Left hindlimb (tissue), 1 donor: ENCODE results near the gene TTC36.
"Not testable (repeated sequence)": the region's sequence is repeated elsewhere in the genome, so short reads cannot be mapped to it uniquely, and the experiment has no call there.

Experiments
- DNase-seq: peaks from one replicate; pipeline ENCODE4 v3.0.0-alpha.2; 2018

TTC36 gene

GRCh38 chr11:118527109-118527508, at the start of gene TTC36:
TTC36 (plus strand) TSS chr11:118527474; CDS start chr11:118527495, 21 bp downstream.
- DNase-seq: no peak

DNA sequence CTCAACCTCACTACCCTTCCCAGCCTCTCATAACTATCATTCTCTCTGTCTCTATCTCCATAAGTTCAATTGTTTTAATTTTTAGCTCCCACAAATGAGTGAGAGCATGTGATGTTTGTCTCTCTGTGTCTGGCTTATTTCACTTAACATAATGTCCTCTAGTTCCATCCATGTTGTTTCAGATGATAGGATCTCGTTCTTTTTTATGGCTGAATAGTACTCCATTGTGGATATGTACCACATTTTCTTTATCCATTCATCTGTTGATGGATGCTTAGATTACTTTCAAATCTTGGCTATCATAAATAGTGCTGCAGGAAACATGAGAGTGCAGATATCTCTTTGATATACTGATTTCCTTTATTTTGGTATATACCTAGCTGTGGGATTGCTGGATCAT, 46.0 kb upstream of the TTC36 start:
- not testable (repeated sequence) for DNase-seq

DNA sequence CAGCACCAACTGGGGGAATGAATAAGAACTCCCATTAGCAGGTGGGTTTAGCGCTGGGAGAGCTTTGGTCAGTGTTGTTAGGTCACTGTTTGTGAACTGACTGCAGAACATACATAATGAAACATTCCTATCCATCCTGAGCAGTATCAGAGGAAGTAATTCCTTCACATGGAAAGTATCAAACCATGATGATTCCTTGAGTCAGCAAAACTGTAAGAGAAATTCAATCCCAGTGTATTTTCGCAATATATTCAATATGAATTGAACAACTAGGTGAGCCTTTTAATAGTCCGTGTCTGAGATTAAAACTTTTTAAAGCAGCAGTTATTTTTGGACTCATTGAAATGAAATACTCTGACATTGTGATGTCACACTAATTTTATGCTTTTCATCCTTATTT, 42.9 kb upstream of the TTC36 start:
- DNase-seq: no peak

- DNase-seq: no peak
Observed at GRCh38 chr11:118485273-118485672, 42.0 kb upstream of the TTC36 start.

GRCh38 chr11:118488480-118489109, 38.7 kb upstream of the TTC36 start:
- peak; percentile 75 for DNase-seq

DNA sequence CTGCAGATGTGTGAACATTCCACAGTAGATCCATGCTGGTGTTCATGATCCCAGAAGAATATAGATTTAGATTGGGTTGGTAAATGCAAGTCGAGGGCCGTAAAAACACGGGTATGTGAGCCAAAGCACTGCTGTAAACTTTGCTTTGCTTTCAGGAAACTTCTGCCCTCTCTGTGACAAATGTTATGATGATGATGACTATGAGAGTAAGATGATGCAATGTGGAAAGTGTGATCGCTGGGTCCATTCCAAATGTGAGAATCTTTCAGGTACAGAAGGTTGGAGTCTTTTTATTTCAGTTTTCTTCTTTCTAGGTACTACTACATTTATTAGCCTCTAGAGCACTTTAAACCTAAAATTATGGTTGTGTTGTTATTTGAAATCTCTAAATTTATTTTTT, 36.2 kb upstream of the TTC36 start:
- DNase-seq: no peak

DNA sequence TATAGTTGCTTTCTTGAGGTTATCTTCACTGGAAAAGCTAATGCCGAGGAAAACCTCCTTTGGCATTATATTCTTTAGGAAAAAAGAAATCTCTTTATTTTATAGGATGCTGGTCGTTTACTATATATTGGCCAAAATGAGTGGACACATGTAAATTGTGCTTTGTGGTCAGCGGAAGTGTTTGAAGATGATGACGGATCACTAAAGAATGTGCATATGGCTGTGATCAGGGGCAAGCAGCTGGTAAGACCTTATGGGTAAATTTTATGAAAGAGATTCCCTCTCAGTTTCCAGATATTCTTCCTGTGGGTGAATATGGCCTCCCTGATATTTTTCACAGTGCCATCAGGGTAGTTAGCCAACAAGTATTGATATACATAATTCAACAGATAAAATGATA, 29.4 kb upstream of the TTC36 start:
- DNase-seq: no peak

- no peak for DNase-seq
Observed at GRCh38 chr11:118503216-118503615, 24.1 kb upstream of the TTC36 start.

GRCh38 chr11:118511601-118512000, 15.7 kb upstream of the TTC36 start:
- no peak for DNase-seq

DNA sequence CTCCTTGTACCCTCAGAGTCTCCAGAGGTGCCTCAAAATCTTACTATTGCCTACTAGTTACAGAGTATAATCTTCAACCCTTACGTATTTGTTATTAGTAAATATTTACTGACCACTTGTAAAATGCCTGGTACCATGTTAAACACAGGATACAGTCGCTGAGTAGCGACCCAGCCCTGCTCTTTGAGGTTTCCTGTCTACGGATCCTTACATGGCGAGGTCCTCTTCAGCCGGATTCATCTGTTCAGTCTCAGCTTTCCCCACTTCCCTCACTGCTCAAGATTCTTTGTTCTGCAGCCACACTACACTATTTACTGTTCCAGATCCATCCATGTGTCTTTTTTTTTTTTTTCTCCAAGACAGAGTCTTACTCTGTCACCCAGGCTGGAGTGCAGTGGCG, 13.2 kb upstream of the TTC36 start:
- no peak for DNase-seq

- no peak for DNase-seq
Observed at GRCh38 chr11:118519549-118519948, 7.7 kb upstream of the TTC36 start.

GRCh38 chr11:118521892-118522311, 5.4 kb upstream of the TTC36 start:
- DNase-seq: no peak

DNA sequence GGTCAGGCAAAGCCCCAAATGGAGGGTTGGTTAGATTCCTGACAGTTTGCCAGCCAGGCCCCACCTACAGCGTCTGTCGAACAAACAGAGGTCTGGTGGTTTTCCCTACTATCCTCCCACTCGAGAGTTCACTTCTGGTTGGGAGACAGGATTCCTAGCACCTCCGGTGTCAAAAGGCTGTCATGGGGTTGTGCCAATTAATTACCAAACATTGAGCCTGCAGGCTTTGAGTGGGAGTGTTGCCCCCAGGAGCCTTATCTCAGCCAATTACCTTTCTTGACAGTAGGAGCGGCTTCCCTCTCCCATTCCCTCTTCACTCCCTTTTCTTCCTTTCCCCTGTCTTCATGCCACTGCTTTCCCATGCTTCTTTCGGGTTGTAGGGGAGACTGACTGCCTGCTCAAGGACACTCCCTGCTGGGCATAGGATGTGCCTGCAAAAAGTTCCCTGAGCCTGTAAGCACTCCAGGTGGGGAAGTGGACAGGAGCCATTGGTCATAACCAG, 4.7 kb upstream of the TTC36 start:
- no peak for DNase-seq

DNA sequence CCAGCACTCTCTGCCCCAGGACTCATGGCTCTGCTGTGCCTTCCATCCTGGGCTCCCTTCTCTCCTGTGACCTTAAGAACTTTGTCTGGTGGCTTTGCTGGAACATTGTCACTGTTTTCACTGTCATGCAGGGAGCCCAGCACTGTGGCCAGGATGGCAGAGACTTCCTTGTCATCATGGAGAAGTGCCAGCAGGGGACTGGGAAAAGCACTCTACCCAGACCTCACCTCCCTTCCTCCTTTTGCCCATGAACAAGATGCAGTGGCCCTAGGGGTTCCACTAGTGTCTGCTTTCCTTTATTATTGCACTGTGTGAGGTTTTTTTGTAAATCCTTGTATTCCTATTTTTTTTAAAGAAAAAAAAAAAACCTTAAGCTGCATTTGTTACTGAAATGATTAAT, 2.9 kb upstream of the TTC36 start:
- DNase-seq: no peak

DNA sequence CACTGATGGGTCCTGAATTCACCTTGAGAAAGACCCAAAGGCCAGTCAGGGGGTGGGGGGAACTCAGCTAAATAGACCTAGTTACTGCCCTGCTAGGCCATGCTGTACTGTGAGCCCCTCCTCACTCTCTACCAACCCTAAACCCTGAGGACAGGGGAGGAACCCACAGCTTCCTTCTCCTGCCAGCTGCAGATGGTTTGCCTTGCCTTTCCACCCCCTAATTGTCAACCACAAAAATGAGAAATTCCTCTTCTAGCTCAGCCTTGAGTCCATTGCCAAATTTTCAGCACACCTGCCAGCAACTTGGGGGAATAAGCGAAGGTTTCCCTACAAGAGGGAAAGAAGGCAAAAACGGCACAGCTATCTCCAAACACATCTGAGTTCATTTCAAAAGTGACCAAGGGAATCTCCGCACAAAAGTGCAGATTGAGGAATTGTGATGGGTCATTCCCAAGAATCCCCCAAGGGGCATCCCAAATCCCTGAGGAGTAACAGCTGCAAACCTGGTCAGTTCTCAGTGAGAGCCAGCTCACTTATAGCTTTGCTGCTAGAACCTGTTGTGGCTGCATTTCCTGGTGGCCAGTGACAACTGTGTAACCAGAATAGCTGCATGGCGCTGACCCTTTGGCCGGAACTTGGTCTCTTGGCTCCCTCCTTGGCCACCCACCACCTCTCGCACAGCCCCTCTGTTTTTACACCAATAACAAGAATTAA, 2.4 kb upstream of the TTC36 start:
- no peak for DNase-seq

DNA sequence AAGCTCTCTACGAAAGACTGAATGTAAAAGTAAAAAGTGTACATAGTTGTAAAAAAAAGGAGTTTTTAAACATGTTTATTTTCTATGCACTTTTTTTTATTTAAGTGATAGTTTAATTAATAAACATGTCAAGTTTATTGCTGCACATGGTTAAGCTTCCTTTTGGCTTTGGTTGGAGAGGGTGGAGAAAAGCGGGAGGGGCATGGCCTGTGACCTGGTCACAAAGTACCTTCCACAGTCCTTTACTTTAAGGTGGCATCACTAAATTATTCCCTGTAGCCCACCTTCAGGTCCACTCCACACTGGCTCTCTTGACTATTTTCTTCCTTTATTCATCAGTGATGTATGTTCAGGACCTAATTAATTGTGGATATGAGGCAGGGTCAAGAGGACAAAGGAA, 586 bp upstream of the TTC36 start:
- DNase-seq: no peak

DNA sequence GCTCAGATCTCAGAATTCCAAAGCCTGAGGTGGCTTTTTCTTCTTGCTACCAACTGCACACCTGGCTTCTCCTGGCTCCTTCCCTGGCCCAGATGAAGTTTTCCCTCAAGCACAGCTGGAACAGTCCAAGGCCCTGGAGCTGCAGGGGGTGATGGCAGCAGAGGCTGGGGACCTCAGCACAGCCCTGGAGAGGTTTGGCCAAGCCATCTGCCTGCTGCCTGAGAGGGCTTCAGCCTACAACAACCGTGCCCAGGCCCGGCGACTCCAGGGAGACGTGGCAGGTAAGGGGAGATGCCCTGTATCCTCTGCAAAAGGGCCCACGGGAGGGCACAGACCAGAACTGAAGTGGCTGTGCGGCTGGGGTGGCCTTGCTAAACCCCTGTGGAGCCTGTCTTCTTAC, 1.2 kb downstream of the TTC36 start:
- no peak for DNase-seq

- no peak for DNase-seq
Observed at GRCh38 chr11:118529584-118530175, 2.4 kb downstream of the TTC36 start.

GRCh38 chr11:118530180-118530682, 3.0 kb downstream of the TTC36 start:
- DNase-seq: no peak

- DNase-seq: peak; percentile 79
Observed at GRCh38 chr11:118530683-118531596, 3.7 kb downstream of the TTC36 start, which contains the start of gene TMEM25. TMEM25 (plus strand) TSS chr11:118531192; CDS start chr11:118531802, 610 bp downstream.

GRCh38 chr11:118531597-118532084, 4.4 kb downstream of the TTC36 start:
- DNase-seq: no peak

- DNase-seq: no peak
Observed at GRCh38 chr11:118532091-118532490, 4.8 kb downstream of the TTC36 start.
